Esophagus muscularis mucosa (tissue), 4 donors: ENCODE data around the gene MSI2. TPM values are rescaled to one million over a fixed set of nuclear protein-coding genes. Genes with fewer than 3 reads are reported as not detected.

ENCODE experiments used
- DNase-seq: peaks from one replicate; pipeline ENCODE4 v3.0.0-alpha.2; 2017; ENCODE audit errors: extremely low spot score
- H3K27ac ChIP-seq, 4 donors: fragments of 200-600 bp; sonication (generic); replicated peaks in 1 of 4; 1 replicate in 3 of 4; 2 replicates in 1 of 4; pipeline ENCODE4 v1.5.1; 2016 to 2019; ENCODE audit warnings: mild to moderate bottlenecking in 1 of 4
- H3K27me3 ChIP-seq, 4 donors: fragments of 200-600 bp; sonication (generic); one replicate each; pipeline versions ENCODE4 v1.5.1 to v1.6.0; 2016 to 2019
- H3K36me3 ChIP-seq, 4 donors: fragments of 200-600 bp; sonication (generic); one replicate each; pipeline ENCODE4 v1.5.1; 2016 to 2019
- H3K4me1 ChIP-seq, 4 donors: fragments of 200-600 bp; sonication (generic); one replicate each; pipeline ENCODE4 v1.5.1; 2016 to 2019
- H3K4me3 ChIP-seq, 4 donors: fragments of 200-600 bp; sonication (generic); 1 replicate in 2 of 4; 2 replicates in 2 of 4; pipeline ENCODE4 v1.5.1; 2016 to 2019; ENCODE audit warnings: mild to moderate bottlenecking in 4 of 4, moderate library complexity in 1 of 4
- H3K9me3 ChIP-seq, 4 donors: fragments of 200-600 bp; sonication (generic); 1 replicate in 3 of 4; 2 replicates in 1 of 4; pipeline ENCODE4 v1.5.1; 2016 to 2019
- CTCF ChIP-seq, 3 experiments: fragments of 200-600 bp in 2 of 3; fragments of 450-650 bp in 1 of 3; sonication (generic) in 2 of 3; IDR thresholded peaks; one replicate each; pipeline ENCODE4 v1.5.1; 2017 to 2019; ENCODE audit warnings: antibody characterized with exemption in 3 of 3, mild to moderate bottlenecking in 2 of 3, moderate library complexity in 1 of 3
- EP300 ChIP-seq: sonication (generic); formaldehyde crosslinking; IDR thresholded peaks from one replicate; pipeline ENCODE4 v1.6.1; 2017; ENCODE audit warnings: antibody characterized with exemption
- POLR2A ChIP-seq: fragments of 450-650 bp; IDR thresholded peaks from one replicate; pipeline ENCODE4 v1.6.1; 2017; ENCODE audit warnings: antibody characterized with exemption, moderate library complexity, mild to moderate bottlenecking, low read depth
- POLR2AphosphoS5 ChIP-seq, 2 donors: sonication (generic); formaldehyde crosslinking; IDR thresholded peaks; one replicate each; pipeline ENCODE4 v1.6.1; 2017; ENCODE audit warnings: antibody characterized with exemption in 2 of 2
- WGBS: methylation state at CpG from one replicate; pipeline ENCODE4 v1.1.5; 2018; 5-methylcytosine and 5-hydroxymethylcytosine counted together
- intact Hi-C: fragments of 100-400 bp; cut with DNase I; formaldehyde crosslinking; loops from one replicate; pipeline ENCODE4 v1.15.1; 2023
- total RNA-seq, 4 donors: library from RNA; depleted of rRNA; stranded (reverse); fragments of >200 nt; gene quantifications; one replicate each; pipeline versions ENCODE4 v1.1.0 to v1.2.1, GENCODE V29; 2016

Gene MSI2
- total RNA-seq, 4 donors from 2014 or later: 28.8 to 39.0 (median 29.6) TPM

- Histone ChIP-seq H3K4me3 (no peak overlapping the region), H3K27ac (no peak overlapping the region), H3K36me3 (no peaks in the 10 kb centered on the region), H3K4me1 (peaks cover 0 to 7% (median 2%) of the 10 kb centered on the region in 4 donors), H3K27me3 (no peaks in the 10 kb centered on the region), H3K9me3 (no peaks in the 10 kb centered on the region)
- intact Hi-C loops: no loop called here
- TF ChIP-seq POLR2AphosphoS5 (IDR thresholded peaks at IDR 0.05) (no peak), CTCF (IDR thresholded peaks at IDR 0.05) (no peak), EP300 (no peak), POLR2A (no peak)
- no peak for DNase-seq
- WGBS: 78% methylated on average over 7 of the region's 7 CpGs
Measured at GRCh38 chr17:57418463-57419246, 162.3 kb downstream of the MSI2 start.

GRCh38 chr17:57419940-57420550 is 163.7 kb downstream of the MSI2 start:
- no peak overlapping the region for H3K27ac ChIP-seq
- intact Hi-C loops: no loop called here
- DNase-seq: no peak
- no peak overlapping the region for H3K4me3 ChIP-seq
- peaks cover 0 to 10% (median 6%) of the 10 kb centered on the region in 4 donors for H3K4me1 ChIP-seq
- H3K27me3 ChIP-seq: no peaks in the 10 kb centered on the region
- WGBS: 89% methylated on average over 11 of the region's 11 CpGs
- H3K36me3 ChIP-seq: no peaks in the 10 kb centered on the region
- TF ChIP-seq POLR2AphosphoS5 (IDR thresholded peaks at IDR 0.05) (no peak), POLR2A (no peak), EP300 (no peak), CTCF (IDR thresholded peaks at IDR 0.05) (no peak)
- no peaks in the 10 kb centered on the region for H3K9me3 ChIP-seq

- Histone ChIP-seq H3K4me3 (no peak overlapping the region), H3K27me3 (no peaks in the 10 kb centered on the region), H3K36me3 (no peaks in the 10 kb centered on the region), H3K4me1 (peaks cover 0 to 18% (median 5%) of the 10 kb centered on the region in 4 donors), H3K9me3 (no peaks in the 10 kb centered on the region), H3K27ac (no peak overlapping the region)
- no peak for TF ChIP-seq CTCF (IDR thresholded peaks at IDR 0.05)
- no peak for DNase-seq
- 74% methylated on average over 20 of the region's 20 CpGs for WGBS
- intact Hi-C loops: no loop called here
Measured at GRCh38 chr17:57420734-57421717, 164.7 kb downstream of the MSI2 start.

- DNase-seq: no peak
- no peak overlapping the region for H3K27ac ChIP-seq
- peaks cover 0 to 20% (median 5%) of the 10 kb centered on the region in 4 donors for H3K4me1 ChIP-seq
- WGBS: 78% methylated on average over 9 of the region's 9 CpGs
- intact Hi-C loops: no loop called here
- no peak for TF ChIP-seq POLR2A
- TF ChIP-seq POLR2AphosphoS5 (IDR thresholded peaks at IDR 0.05): no peak
- no peak for TF ChIP-seq EP300
- TF ChIP-seq CTCF (IDR thresholded peaks at IDR 0.05): no peak
- H3K9me3 ChIP-seq: no peaks in the 10 kb centered on the region
- H3K4me3 ChIP-seq: no peak overlapping the region
- H3K27me3 ChIP-seq: no peaks in the 10 kb centered on the region
- no peaks in the 10 kb centered on the region for H3K36me3 ChIP-seq
Measured at GRCh38 chr17:57422574-57423164, 166.3 kb downstream of the MSI2 start.
